ENCODE results near the gene LSAMP. TPM values are rescaled to one million over a fixed set of nuclear protein-coding genes. Genes with fewer than 3 reads are reported as not detected.
"Not testable (repeated sequence)": the region's sequence is repeated elsewhere in the genome, so short reads cannot be mapped to it uniquely, and the experiment has no call there.

LSAMP gene
- total RNA-seq, 1 donor from 2014 or later, result 30.1 TPM

DNA sequence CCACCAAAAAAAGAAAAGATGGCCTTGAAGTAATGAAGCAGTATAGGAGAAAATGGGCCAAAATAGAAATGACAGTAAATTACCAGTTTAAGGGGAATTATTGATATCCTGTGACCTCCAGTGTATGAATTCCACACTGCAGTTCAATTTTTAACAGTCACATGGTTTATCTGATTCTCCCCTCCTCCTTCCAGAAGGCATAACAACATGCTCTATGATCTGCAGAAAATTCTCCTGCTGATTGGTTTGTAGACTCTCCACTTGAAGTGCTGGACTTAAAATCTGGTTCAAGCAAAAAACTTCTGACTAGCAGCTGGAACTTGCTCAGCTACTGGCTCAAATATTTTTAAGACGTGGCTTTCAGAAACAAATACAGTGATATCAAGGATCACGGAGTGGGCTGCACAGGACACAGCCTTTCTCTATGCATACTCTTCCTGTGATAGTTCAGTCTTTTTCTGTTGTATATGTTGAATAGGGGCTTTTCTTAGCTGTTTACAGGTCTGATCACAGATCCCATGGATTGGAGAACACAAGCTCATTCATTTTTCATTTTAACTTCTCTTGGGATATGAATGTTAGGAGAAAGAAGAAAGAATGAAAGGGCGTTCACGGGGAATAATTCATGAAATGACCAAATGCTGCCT, 211.5 kb downstream of the LSAMP start:
- Mint-ChIP-seq H3K27ac (no peak overlapping the region), H3K9me3 (no peaks in the 10 kb centered on the region), H3K4me3 (no peak overlapping the region), H3K4me1 (peaks cover 17% of the 10 kb centered on the region), H3K36me3 (no peaks in the 10 kb centered on the region), H3K27me3 (ENCODE audit: low read depth) (peaks cover 2% of the 10 kb centered on the region)
- DNase-seq (ENCODE audit: low spot score in 2 of 2, unreplicated experiment in 2 of 2), result no peak
- no peak for TF ChIP-seq CTCF (IDR thresholded peaks at IDR 0.05; ENCODE audit: unreplicated experiment)

- H3K36me3 Mint-ChIP-seq, result no peaks in the 10 kb centered on the region
- H3K4me3 Mint-ChIP-seq, result no peak overlapping the region
- DNase-seq (ENCODE audit: low spot score in 2 of 2, unreplicated experiment in 2 of 2), result no peak
- H3K9me3 Mint-ChIP-seq, result no peaks in the 10 kb centered on the region
- peaks cover 12% of the 10 kb centered on the region for H3K4me1 Mint-ChIP-seq
- no peak for TF ChIP-seq CTCF (IDR thresholded peaks at IDR 0.05; ENCODE audit: unreplicated experiment)
- H3K27ac Mint-ChIP-seq, result no peak overlapping the region
- H3K27me3 Mint-ChIP-seq (ENCODE audit: low read depth), result peaks cover 2% of the 10 kb centered on the region
These were observed 214.8 kb downstream of the LSAMP start for GRCh38 chr3:116230431-116231020.

GRCh38 chr3:116226266-116226665, 219.0 kb downstream of the LSAMP start:
- no peak for TF ChIP-seq CTCF (IDR thresholded peaks at IDR 0.05; ENCODE audit: unreplicated experiment)
- H3K4me3 Mint-ChIP-seq, result no peak overlapping the region
- no peak overlapping the region for H3K27ac Mint-ChIP-seq
- H3K36me3 Mint-ChIP-seq, result no peaks in the 10 kb centered on the region
- peaks cover 2% of the 10 kb centered on the region for H3K27me3 Mint-ChIP-seq (ENCODE audit: low read depth)
- DNase-seq (ENCODE audit: low spot score in 2 of 2, unreplicated experiment in 2 of 2), result no peak
- peaks cover 4% of the 10 kb centered on the region for H3K4me1 Mint-ChIP-seq
- H3K9me3 Mint-ChIP-seq, result no peaks in the 10 kb centered on the region

DNA sequence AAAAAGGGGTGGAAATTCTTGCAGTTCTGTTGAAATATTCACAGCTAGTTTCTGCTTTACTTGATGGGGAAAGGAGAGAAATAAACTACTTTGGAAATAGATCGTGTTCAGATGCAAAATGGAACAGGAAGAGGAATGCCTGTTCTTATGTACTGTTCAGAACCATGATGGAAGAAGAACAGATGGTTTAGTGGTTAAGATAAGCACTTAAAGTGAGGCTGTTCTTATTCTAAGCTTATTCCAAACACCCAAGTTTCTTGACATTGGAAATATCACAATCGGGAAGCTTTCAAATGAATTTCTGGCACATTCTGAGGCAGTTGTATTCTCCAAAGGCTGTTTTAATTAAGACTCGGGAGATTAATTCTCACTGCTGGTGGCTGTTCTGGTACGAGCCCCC, 228.5 kb downstream of the LSAMP start:
- Mint-ChIP-seq H3K9me3 (peaks cover 11% of the 10 kb centered on the region), H3K27ac (no peak overlapping the region), H3K4me3 (no peak overlapping the region), H3K27me3 (ENCODE audit: low read depth) (peaks cover 2% of the 10 kb centered on the region), H3K4me1 (no peaks in the 10 kb centered on the region), H3K36me3 (no peaks in the 10 kb centered on the region)
- no peak for TF ChIP-seq CTCF (IDR thresholded peaks at IDR 0.05; ENCODE audit: unreplicated experiment)
- no peak for DNase-seq (ENCODE audit: low spot score in 2 of 2, unreplicated experiment in 2 of 2)

DNA sequence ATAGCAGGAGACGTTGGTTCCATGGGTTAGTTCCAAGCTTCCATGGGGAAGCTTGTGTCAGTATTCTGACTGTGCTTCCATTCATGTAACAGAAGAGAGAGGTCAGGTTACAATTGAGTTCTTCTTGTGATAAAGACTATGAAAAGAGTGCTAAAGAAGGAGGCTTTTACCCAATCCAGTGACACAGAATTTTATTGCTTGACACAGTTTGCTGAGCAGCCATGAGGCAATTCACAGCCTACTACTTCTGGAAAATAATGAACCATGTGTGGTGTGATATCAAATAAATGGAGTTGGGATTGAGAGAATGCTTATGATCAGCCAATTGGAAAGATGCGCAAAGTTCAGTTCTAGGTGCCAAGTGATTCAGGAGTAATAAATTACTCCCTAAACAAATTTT, 233.4 kb downstream of the LSAMP start:
- DNase-seq (ENCODE audit: low spot score in 2 of 2, unreplicated experiment in 2 of 2), result no peak
- Mint-ChIP-seq H3K27me3 (ENCODE audit: low read depth) (no peaks in the 10 kb centered on the region), H3K9me3 (peaks cover 20% of the 10 kb centered on the region), H3K4me1 (no peaks in the 10 kb centered on the region), H3K4me3 (no peak overlapping the region), H3K36me3 (peaks cover 8% of the 10 kb centered on the region), H3K27ac (no peak overlapping the region)
- no peak for TF ChIP-seq CTCF (IDR thresholded peaks at IDR 0.05; ENCODE audit: unreplicated experiment)

GRCh38 chr3:116208830-116209229, 236.5 kb downstream of the LSAMP start:
- not testable (repeated sequence) for H3K27me3 Mint-ChIP-seq (ENCODE audit: low read depth); H3K36me3 Mint-ChIP-seq; H3K4me3 Mint-ChIP-seq; DNase-seq (ENCODE audit: low spot score in 2 of 2, unreplicated experiment in 2 of 2); H3K27ac Mint-ChIP-seq; H3K4me1 Mint-ChIP-seq
- H3K9me3 Mint-ChIP-seq, result peaks cover 20% of the 10 kb centered on the region
